Ovary (tissue), 3 donors: ENCODE data around the gene PALM2AKAP2.

Source experiments
- POLR2A ChIP-seq: fragments of 450-650 bp; IDR thresholded peaks from one replicate; pipeline ENCODE4 v1.6.1; 2017; ENCODE audit warnings: antibody characterized with exemption, mild to moderate bottlenecking, moderate library complexity
- TF ChIP-seq, protein P1 (sequence below), 3 donors: fragments of 450-650 bp in 2 of 3; fragments of 200-600 bp in 1 of 3; IDR thresholded peaks; one replicate each; pipeline versions ENCODE4 v1.5.1 to v1.8.0; 2016 to 2022; ENCODE audit warnings: antibody characterized with exemption in 3 of 3, mild to moderate bottlenecking in 1 of 3
- donor health status: DM: no; HTN: no; CAD: no.

DNA sequence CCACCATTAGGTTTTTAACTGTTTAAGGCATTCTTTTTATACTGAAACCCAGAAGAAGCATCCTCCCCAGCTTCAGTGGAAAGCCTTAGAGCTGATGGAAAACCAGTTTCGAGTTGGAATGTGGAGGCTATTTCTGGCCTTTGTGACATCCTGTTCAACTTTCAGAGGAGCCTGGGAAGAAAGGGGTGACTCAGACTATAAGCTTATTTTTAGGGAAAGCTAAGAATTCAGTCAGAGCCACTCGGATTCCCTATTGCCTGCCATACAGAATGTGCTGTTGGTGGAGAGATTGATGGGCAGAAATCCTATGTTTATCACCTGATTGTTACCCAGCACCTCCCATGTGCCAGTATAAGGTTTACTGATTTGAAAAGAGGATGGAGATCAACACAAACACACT is 19.8 kb downstream of the PALM2AKAP2 start:
- TF ChIP-seq, protein P1, sequence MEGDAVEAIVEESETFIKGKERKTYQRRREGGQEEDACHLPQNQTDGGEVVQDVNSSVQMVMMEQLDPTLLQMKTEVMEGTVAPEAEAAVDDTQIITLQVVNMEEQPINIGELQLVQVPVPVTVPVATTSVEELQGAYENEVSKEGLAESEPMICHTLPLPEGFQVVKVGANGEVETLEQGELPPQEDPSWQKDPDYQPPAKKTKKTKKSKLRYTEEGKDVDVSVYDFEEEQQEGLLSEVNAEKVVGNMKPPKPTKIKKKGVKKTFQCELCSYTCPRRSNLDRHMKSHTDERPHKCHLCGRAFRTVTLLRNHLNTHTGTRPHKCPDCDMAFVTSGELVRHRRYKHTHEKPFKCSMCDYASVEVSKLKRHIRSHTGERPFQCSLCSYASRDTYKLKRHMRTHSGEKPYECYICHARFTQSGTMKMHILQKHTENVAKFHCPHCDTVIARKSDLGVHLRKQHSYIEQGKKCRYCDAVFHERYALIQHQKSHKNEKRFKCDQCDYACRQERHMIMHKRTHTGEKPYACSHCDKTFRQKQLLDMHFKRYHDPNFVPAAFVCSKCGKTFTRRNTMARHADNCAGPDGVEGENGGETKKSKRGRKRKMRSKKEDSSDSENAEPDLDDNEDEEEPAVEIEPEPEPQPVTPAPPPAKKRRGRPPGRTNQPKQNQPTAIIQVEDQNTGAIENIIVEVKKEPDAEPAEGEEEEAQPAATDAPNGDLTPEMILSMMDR (IDR thresholded peaks at IDR 0.05), result no peak
- no peak for TF ChIP-seq POLR2A
